AG09319 (cell line): ENCODE data around the gene SIRPA.

Experiments used
- DNase-seq: peaks from one replicate; pipeline ENCODE4 v3.0.0-alpha.2; 2010; ENCODE audit warnings: low read depth; ENCODE audit errors: extremely low read depth
- CTCF ChIP-seq: IDR thresholded peaks from 2 replicates; pipeline ENCODE4 v1.5.1; 2011; ENCODE audit warnings: low read depth, mild to moderate bottlenecking, inconsistent platforms, low read length, moderate library complexity

SIRPA gene

GRCh38 chr20:1887756-1888155, 7.5 kb upstream of the SIRPA start:
- TF ChIP-seq CTCF, result no peak
- no peak for DNase-seq

GRCh38 chr20:1888796-1889463, 6.3 kb upstream of the SIRPA start:
- no peak for DNase-seq
- no peak for TF ChIP-seq CTCF

GRCh38 chr20:1890469-1891262, 4.5 kb upstream of the SIRPA start:
- no peak for DNase-seq
- TF ChIP-seq CTCF, result no peak

- no peak for TF ChIP-seq CTCF
- no peak for DNase-seq
Measured at GRCh38 chr20:1891263-1892118, 3.7 kb upstream of the SIRPA start.

- TF ChIP-seq CTCF, result no peak
- DNase-seq, result no peak
Measured at GRCh38 chr20:1892119-1892385, 3.2 kb upstream of the SIRPA start.

- TF ChIP-seq CTCF, result no peak
- no peak for DNase-seq
Measured at GRCh38 chr20:1893721-1894470, 1.3 kb upstream of the SIRPA start.
